ENCODE results near the gene NFE2L1.

NFE2L1 gene

GRCh38 chr17:48084932-48085331 lies 36.8 kb downstream of the NFE2L1 start:
- TF ChIP-seq, protein P1, sequence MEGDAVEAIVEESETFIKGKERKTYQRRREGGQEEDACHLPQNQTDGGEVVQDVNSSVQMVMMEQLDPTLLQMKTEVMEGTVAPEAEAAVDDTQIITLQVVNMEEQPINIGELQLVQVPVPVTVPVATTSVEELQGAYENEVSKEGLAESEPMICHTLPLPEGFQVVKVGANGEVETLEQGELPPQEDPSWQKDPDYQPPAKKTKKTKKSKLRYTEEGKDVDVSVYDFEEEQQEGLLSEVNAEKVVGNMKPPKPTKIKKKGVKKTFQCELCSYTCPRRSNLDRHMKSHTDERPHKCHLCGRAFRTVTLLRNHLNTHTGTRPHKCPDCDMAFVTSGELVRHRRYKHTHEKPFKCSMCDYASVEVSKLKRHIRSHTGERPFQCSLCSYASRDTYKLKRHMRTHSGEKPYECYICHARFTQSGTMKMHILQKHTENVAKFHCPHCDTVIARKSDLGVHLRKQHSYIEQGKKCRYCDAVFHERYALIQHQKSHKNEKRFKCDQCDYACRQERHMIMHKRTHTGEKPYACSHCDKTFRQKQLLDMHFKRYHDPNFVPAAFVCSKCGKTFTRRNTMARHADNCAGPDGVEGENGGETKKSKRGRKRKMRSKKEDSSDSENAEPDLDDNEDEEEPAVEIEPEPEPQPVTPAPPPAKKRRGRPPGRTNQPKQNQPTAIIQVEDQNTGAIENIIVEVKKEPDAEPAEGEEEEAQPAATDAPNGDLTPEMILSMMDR (IDR thresholded peaks at IDR 0.05; ENCODE audit: low read depth, low read length, missing control alignments): no peak
- no peak overlapping the region for H3K4me3 ChIP-seq (ENCODE audit: low read depth, low read length)

DNA sequence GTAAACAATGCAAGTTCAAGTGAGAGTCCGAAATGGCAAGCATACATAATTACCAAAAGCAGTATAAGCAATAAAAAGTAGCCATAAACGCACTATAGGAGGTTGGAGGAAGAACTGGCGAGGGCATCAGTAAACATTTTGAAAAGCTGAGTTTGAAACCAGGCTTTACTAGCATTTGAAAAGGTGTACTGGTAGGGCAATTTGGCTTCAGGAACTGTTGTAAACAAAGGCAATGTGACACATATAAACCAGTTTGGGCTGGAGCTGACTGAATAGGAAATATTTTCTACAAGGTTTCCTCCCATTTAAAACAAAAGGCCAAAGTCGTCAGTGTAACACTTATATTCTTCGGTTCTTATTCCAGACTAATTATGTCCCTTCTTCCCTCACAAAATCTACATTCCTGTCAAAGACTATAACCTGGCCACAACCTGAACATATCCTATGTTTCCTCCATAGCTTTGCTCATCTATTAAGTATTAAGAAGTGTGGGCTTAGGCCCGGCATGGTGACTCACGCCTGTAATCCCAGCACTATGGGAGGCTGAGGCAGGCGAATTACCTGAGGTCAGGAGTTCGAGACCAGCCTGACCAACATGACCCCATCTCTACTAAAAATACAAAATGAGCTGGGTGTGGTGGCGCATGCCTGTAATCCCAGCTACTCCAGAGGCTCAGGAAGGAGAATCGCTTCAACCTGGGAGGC lies 45.3 kb downstream of the NFE2L1 start:
- TF ChIP-seq, protein P1 (IDR thresholded peaks at IDR 0.05; ENCODE audit: low read depth, low read length, missing control alignments): no peak
- DNase-seq (ENCODE audit: low read depth): no peak
- no peak overlapping the region for H3K4me3 ChIP-seq (ENCODE audit: low read depth, low read length)

More at GRCh38 chr17:48084932-48085331, 36.8 kb downstream of the NFE2L1 start:
- DNase-seq (ENCODE audit: low read depth): no peak

DNA sequence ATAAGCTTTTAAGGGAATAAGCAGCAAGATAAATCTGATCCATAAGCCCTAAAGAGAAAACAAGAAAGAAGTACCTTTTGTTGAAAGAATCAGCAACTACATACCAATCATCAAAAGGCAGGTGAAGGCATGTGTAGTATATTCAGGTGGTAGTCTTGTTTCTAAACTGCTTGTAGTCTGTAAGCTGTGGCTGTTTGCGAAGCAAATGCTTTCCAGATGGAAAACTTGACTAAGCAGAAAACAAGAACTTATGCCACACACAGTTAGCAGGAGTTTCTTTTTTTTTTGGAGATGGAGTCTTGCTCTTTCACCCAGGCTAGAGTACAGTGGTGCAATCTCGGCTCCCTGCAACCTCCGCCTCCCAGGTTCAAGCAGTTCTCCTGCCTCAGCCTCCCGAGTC lies 47.5 kb downstream of the NFE2L1 start:
- DNase-seq (ENCODE audit: low read depth): no peak
- TF ChIP-seq, protein P1 (IDR thresholded peaks at IDR 0.05; ENCODE audit: low read depth, low read length, missing control alignments): no peak
- H3K4me3 ChIP-seq (ENCODE audit: low read depth, low read length): no peak overlapping the region

- TF ChIP-seq, protein P1 (IDR thresholded peaks at IDR 0.05; ENCODE audit: low read depth, low read length, missing control alignments): no peak
- no peak for DNase-seq (ENCODE audit: low read depth)
- H3K4me3 ChIP-seq (ENCODE audit: low read depth, low read length): peak overlapping the region; percentile 95
These were observed 52.0 kb downstream of the NFE2L1 start for GRCh38 chr17:48100160-48100559.

DNA sequence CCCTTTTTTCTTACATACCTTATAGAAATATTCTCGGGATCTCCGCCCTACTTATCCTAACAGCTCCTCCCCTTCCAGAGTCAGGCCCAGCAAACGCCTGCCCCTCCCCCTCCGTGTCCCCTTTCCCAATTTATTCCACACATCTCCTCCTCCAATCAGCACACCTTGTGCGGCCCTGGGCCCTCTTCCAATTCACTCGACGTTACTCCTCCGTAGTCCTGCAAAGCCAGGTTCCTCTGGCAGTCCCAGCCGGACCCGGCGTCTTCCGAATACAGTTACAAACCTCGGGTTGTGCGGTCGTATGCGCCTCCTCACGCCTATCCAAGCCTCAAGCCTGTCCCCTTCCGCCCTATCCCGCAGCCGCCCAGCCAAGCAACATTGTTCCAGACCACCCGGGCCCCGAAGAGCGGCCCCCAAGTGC lies 52.4 kb downstream of the NFE2L1 start:
- peak overlapping the region; percentile 95 for H3K4me3 ChIP-seq (ENCODE audit: low read depth, low read length)
- TF ChIP-seq, protein P1 (IDR thresholded peaks at IDR 0.05; ENCODE audit: low read depth, low read length, missing control alignments): no peak
- no peak for DNase-seq (ENCODE audit: low read depth)

DNA sequence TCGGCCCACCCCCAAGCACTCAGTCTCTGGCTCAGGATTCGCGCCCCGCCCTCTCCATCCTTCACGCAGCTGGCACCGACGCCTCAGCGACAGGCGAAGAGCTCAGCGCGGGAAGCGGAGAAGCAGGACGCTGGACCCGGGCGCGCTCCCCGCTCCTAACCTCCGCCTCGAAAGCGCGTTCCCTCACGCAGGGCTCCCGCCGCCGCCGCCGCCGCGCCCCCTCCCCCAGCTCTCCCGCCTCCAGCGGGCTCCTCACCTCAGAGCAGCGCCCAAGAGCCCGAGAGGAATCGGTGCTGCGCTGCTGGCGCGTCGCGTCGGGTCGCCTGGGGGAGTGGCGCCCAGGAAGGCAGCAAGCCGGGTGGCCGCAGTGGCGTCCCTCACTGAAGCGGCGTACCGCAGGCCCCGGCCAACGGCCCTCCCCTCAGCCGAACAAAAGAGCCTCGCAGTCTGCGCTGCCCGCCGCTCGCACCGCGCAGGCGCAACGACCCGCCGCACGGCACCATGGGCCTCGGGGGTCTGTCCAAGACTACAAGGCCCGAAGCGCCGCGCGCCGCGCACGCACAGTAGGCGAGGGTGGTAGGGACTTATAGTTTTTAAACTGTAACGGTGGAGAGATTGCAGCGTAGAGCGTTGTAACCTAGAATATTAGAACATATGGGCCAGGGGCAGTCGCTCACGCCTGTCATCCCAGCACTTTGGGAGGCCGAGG lies 53.0 kb downstream of the NFE2L1 start, which contains the start of gene CBX1:
Gene CBX1, minus strand, starts transcription at position 467 of the 709 bp plus-strand sequence. CDS start 24,474 bp downstream, outside the sequence.
- peak within 1 kb of the TSS; percentile 95 for H3K4me3 ChIP-seq (ENCODE audit: low read depth, low read length)
- TF ChIP-seq, protein P1 (IDR thresholded peaks at IDR 0.05; ENCODE audit: low read depth, low read length, missing control alignments): no peak
- peak; percentile 90 for DNase-seq (ENCODE audit: low read depth)

Measured in GM12864 (cell line).